Neutrophil (primary cell): ENCODE measurements around the gene WFDC8.
"Not testable (repeated sequence)": the region's sequence is repeated elsewhere in the genome, so short reads cannot be mapped to it uniquely, and the experiment has no call there.

Experiments
- H3K27ac ChIP-seq: fragments of 200-600 bp; sonication (generic); 2 replicates; pipeline ENCODE4 v1.5.1; 2016; ENCODE audit warnings: mild to moderate bottlenecking, moderate library complexity
- H3K27me3 ChIP-seq: fragments of 200-600 bp; sonication (generic); 2 replicates; pipeline ENCODE4 v1.6.0; 2016; ENCODE audit warnings: mild to moderate bottlenecking
- H3K36me3 ChIP-seq: fragments of 200-600 bp; sonication (generic); 2 replicates; pipeline ENCODE4 v1.5.1; 2017
- H3K4me1 ChIP-seq, 2 experiments: fragments of 200-600 bp in 1 of 2; sonication (generic) in 1 of 2; 1 replicate in 1 of 2; 2 replicates in 1 of 2; pipeline versions ENCODE4 v1.5.1 to v1.6.1; 2013 to 2016; ENCODE audit warnings: low read depth in 1 of 2, low read length in 1 of 2, mild to moderate bottlenecking in 1 of 2, moderate library complexity in 1 of 2; ENCODE audit not compliant: control insufficient read depth in 1 of 2, insufficient read depth in 1 of 2
- H3K4me3 ChIP-seq, 2 experiments: fragments of 200-600 bp in 1 of 2; sonication (generic) in 1 of 2; 1 replicate in 1 of 2; 2 replicates in 1 of 2; pipeline ENCODE4 v1.5.1; 2013 to 2016; ENCODE audit warnings: low read depth in 1 of 2, low read length in 1 of 2, mild to moderate bottlenecking in 1 of 2, moderate library complexity in 1 of 2
- H3K9me3 ChIP-seq: fragments of 200-600 bp; sonication (generic); 2 replicates; pipeline ENCODE4 v1.5.1; 2016
- TF ChIP-seq, protein P1 (sequence below): fragments of 200-600 bp; sonication (generic); IDR thresholded peaks from 2 replicates; pipeline ENCODE4 v1.5.1; 2016; ENCODE audit warnings: antibody characterized with exemption

The WFDC8 gene

DNA sequence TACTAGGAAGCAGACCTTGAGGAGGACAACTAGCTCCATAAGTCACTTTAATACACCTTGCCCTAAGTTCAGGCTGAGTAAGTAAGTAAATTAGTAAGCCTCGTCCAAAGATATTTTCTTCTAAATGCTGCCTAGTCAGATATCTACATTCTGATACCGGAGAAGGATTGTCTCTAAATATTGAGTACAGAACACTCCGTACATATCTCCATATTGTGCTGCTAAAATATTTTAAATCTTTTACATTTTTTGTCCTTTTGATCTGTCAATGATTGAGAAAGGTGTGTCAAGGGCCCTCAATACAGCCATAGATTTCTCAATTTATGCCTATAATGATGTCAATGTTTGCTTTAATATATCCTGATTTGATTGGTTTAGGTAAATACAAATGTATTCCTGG lies 3.2 kb downstream of the WFDC8 start:
- Histone ChIP-seq H3K27ac (no peak overlapping the region), H3K36me3 (no peaks in the 10 kb centered on the region), H3K9me3 (no peaks in the 10 kb centered on the region), H3K4me3 (no peak overlapping the region), H3K4me1 (no peaks in the 10 kb centered on the region), H3K27me3 (peaks cover 28% of the 10 kb centered on the region)
- TF ChIP-seq, protein P1, sequence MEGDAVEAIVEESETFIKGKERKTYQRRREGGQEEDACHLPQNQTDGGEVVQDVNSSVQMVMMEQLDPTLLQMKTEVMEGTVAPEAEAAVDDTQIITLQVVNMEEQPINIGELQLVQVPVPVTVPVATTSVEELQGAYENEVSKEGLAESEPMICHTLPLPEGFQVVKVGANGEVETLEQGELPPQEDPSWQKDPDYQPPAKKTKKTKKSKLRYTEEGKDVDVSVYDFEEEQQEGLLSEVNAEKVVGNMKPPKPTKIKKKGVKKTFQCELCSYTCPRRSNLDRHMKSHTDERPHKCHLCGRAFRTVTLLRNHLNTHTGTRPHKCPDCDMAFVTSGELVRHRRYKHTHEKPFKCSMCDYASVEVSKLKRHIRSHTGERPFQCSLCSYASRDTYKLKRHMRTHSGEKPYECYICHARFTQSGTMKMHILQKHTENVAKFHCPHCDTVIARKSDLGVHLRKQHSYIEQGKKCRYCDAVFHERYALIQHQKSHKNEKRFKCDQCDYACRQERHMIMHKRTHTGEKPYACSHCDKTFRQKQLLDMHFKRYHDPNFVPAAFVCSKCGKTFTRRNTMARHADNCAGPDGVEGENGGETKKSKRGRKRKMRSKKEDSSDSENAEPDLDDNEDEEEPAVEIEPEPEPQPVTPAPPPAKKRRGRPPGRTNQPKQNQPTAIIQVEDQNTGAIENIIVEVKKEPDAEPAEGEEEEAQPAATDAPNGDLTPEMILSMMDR: no peak

DNA sequence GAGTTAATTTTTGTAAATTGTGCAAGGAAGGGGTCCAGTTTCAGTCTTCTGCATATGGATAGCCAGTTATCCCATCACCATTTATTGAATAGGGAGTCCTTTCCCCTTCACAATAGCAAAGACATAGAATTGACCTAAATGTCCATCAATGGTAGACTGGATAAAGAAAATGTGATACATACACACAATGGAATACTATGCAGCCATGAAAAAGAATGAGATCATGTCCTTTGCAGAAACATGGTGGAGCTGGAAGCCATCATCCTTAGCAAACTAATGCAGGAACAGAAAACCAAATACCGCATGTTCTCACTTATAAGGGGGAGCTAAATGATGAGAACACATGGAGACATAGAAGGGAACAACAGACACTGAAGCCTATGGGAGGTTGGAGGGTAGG lies 9.4 kb downstream of the WFDC8 start:
- not testable (repeated sequence) for H3K36me3 ChIP-seq, H3K4me1 ChIP-seq, H3K27ac ChIP-seq, H3K9me3 ChIP-seq, H3K4me3 ChIP-seq
- peaks cover 12% of the 10 kb centered on the region for H3K27me3 ChIP-seq

DNA sequence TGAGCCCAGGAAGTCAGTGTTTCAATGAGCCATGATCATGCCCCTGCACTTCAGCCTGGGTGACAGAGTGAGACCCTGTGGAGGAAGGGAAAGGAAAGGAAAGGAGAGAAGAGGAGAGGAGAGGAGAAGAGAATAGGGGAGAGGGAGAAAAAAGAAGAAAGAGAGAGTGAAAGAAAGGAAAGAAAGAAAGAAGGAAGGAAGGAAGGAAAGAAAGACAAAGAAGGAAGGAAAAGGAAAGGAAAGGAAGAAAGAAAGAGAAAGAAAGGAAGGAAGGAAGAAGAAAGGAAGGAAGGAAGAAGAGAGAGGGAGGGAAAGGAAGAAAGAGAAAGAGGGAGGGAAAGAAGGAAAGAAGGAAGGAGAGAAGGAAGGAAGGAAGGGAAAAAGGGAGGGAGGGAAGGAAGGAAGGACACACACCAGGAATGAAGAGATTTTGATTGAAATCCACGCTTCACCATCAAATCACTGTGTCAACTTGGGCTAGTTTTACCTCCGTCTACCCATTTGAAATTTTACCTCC lies 14.3 kb downstream of the WFDC8 start:
- Histone ChIP-seq H3K4me3 (no peak overlapping the region), H3K27ac (no peak overlapping the region)
- TF ChIP-seq, protein P1: no peak

DNA sequence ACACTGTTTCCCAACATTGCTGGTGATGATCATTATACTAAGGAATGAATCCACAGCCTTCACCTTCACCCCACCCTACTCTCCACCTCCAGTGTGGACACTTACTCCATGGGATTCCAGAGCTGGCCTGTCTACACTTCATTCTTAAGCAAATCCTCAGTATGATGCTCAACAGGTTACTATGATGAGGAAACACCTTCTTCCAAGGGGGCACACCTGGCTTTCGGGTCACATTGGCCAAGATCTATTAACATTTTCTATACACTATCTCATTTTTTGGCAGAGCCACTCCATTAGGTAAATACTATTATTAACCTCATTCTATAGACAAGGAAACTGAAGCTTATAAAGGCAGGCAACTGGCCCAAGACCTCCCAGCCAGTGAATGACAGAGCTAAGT lies 23.9 kb downstream of the WFDC8 start:
- H3K4me1 ChIP-seq: no peaks in the 10 kb centered on the region
- H3K27me3 ChIP-seq: peaks cover 25% of the 10 kb centered on the region
- TF ChIP-seq, protein P1: no peak
- H3K36me3 ChIP-seq: no peaks in the 10 kb centered on the region
- no peak overlapping the region for H3K27ac ChIP-seq
- no peaks in the 10 kb centered on the region for H3K9me3 ChIP-seq
- no peak overlapping the region for H3K4me3 ChIP-seq

More for the DNA sequence above, 14.3 kb downstream of the WFDC8 start:
- Histone ChIP-seq H3K27me3 (peaks cover 27% of the 10 kb centered on the region), H3K36me3 (no peaks in the 10 kb centered on the region), H3K4me1 (no peaks in the 10 kb centered on the region), H3K9me3 (no peaks in the 10 kb centered on the region)

DNA sequence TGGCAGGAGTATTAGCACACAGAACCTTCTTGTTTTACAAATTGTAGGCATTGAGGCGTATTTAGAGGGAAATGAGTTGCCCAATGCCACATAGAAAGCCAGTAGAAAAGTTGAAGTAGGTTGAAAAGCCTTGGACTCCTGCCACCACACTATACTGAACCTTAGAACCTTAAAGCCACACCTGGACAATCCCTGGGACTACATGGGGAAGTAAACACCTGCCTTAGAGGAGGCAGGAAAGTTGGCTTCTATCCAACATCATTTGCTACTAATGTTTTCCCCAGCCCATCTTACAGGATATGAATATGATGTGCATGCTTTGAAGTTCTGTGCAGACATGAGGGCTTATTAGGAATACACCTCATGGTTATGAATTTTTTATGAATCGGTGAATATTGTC lies 26.6 kb downstream of the WFDC8 start:
- Histone ChIP-seq H3K27me3 (peaks cover 32% of the 10 kb centered on the region), H3K9me3 (no peaks in the 10 kb centered on the region), H3K36me3 (no peaks in the 10 kb centered on the region), H3K4me1 (no peaks in the 10 kb centered on the region), H3K27ac (no peak overlapping the region), H3K4me3 (no peak overlapping the region)
- TF ChIP-seq, protein P1: no peak

DNA sequence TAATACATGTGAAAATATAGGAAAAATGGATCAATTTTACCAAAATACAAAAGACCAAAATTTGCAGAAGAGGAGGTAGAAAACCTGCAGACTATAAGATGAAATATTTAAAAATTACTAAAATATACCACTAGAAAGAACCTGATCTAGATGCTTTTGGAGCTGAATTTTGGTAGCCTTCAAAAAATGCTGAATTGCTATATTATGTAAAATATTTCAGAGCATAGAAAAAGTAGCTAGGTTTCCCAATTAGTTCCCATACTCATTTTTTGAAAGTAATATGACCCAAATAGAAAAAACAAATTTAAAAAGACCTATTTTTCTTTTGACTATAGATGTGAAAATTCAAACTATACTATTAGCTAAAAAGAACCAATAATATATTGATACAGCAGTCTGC lies 28.3 kb downstream of the WFDC8 start:
- TF ChIP-seq, protein P1: no peak
- no peaks in the 10 kb centered on the region for H3K4me1 ChIP-seq
- H3K36me3 ChIP-seq: no peaks in the 10 kb centered on the region
- H3K27ac ChIP-seq: no peak overlapping the region
- no peaks in the 10 kb centered on the region for H3K9me3 ChIP-seq
- no peak overlapping the region for H3K4me3 ChIP-seq
- peaks cover 40% of the 10 kb centered on the region for H3K27me3 ChIP-seq
